Stimulated activated CD4-positive, alpha-beta T cell treated with anti-CD3 and anti-CD28 coated beads, Interleukin-12 subunit alpha, Interleukin-12 subunit beta, amount 100 ng/mL, for 4 hours (primary cell): Measurements from ENCODE around the gene TRIP12.
A peak's percentile ranks its signal among the peaks of the same experiment; 100 is the strongest.
"Not testable (repeated sequence)": the region's sequence is repeated elsewhere in the genome, so short reads cannot be mapped to it uniquely, and the experiment has no call there.

Experiments used
- DNase-seq: peaks from one replicate; pipeline ENCODE4 v3.0.0-alpha.2; 2020

Gene TRIP12

DNA sequence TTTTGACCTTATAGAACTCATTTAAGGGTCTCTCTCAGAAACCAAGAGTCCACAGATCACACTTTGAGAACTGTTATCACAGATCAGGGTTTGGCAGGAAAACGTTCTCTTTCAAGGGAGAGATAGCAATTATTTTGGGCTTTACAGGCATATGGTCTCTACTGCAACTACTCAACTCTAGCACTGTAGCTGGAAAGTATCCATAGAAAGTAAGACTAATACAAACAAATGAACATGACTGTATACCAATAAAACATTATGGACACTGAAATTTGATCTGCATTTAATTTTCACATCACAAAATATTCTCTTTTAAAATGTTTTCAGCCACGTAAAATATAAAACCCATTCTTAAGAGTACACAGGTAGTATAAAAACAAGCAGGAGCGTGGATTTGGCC is 100.5 kb downstream of the TRIP12 start:
- no peak for DNase-seq

- no peak for DNase-seq
Observed at GRCh38 chr2:229818230-229818629, 103.6 kb downstream of the TRIP12 start.

GRCh38 chr2:229815858-229816257 is 106.0 kb downstream of the TRIP12 start:
- no peak for DNase-seq

GRCh38 chr2:229815342-229815741 is 106.5 kb downstream of the TRIP12 start:
- DNase-seq, result no peak

GRCh38 chr2:229810786-229811185 is 111.0 kb downstream of the TRIP12 start:
- no peak for DNase-seq

- DNase-seq, result no peak
Observed at GRCh38 chr2:229805559-229805958, 116.2 kb downstream of the TRIP12 start.

- no peak for DNase-seq
Observed at GRCh38 chr2:229802785-229803184, 119.0 kb downstream of the TRIP12 start.

- peak; percentile 71 for DNase-seq
Observed at GRCh38 chr2:229800997-229801754, 120.6 kb downstream of the TRIP12 start.

DNA sequence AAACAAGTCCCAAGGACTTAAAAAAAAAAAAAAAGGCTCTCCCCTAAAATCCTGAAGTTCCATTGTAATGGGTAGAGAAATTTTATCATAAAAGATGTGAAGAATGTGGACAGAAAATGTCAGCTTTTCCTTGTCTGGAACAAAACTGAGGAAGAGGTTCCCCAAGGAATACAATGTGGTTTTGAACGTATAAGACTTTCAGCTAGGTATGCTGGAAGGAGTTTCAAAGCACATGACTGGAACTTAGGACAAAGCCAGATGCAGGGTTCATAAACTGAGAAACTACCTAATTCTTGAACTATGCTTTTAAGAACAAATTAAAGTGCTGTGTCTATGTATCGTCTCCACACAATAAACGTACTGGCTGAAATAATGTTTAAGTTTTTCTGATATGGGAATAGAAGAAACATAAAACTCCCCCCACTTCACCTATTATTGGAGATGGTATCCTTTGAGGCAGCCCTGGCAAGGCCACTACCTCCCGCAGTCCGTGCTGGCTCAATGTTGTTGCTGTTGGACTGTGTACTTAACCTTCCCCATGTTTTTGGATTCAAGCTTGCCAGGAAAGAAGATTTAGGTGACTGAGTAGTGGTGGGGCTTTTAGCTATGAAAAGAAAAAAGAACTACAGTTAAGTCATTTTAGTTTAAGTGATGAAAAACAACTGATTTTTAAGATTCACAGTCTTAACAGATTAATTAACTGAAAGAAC is 123.2 kb downstream of the TRIP12 start:
- no peak for DNase-seq

DNA sequence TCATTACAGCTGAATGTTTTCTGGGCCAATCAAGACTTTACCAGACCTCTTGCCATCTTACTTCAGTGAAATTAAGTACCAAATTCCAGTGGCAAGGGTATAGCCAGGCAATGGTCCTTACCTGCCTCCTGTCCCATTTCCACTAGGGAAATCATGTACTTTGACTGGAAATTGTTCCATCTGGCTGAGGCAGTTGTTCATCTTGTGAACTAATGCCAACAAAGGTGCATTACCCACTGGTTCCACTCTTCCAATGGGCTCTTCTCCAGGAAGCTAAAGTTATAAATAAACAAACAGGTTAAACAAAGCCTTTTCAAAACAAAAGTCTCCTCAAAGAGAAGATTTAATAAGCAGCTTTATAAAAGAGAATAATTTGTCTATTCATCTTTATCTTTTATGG is 126.8 kb downstream of the TRIP12 start:
- DNase-seq, result no peak

DNA sequence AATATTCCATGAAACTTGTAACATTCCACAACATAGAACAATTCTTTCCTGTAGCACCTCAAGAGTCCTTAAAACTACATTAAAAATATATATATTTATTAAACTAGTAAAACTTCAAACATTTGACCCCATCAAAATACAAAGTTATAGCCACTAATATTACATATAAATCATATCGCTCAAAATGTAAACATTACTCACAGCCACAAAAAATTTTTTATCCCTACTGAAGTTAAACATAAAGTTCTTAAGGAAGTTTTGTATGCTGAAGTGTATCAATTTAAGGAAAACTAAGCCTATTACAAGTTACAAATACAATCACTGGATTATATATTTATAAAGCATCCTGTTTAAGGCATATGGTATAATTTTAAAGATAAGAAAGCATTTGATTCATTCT is 127.2 kb downstream of the TRIP12 start:
- no peak for DNase-seq

DNA sequence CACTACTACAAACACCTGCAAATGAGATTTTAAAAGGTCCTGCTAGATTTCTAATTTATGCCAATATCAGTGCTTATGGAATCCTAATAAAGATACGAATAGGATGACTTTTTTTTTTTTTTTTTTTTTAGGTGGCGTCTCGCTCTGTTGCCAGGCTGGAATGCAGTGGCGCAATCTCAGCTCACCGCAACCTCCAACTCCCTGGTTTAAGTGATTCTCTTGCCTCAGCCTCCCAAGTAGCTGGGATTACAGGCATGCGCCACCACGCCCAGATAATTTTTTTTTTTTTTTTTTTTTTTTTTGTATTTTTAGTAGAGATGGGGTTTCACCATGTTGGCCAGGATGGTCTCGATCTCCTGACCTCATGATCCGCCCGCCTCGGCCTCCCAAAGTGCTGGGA is 135.5 kb downstream of the TRIP12 start:
- not testable (repeated sequence) for DNase-seq

DNA sequence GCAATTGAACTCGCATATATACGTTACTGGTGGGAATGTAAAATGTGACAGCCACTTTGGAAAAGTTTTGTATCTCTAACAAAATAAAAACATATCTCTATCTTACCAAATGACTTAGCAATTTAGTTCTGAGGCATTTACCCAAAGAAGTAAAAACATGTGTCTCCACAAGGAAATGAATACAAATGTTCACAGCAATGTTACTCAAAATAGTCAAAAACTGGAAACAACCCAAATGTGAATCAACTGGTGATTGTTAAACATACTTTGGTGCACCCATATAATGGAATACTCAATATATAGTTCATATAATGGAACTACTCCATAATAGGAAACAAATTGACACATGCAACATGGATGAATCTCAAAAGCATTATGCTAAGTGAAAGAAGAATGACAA is 137.0 kb downstream of the TRIP12 start:
- no peak for DNase-seq

DNA sequence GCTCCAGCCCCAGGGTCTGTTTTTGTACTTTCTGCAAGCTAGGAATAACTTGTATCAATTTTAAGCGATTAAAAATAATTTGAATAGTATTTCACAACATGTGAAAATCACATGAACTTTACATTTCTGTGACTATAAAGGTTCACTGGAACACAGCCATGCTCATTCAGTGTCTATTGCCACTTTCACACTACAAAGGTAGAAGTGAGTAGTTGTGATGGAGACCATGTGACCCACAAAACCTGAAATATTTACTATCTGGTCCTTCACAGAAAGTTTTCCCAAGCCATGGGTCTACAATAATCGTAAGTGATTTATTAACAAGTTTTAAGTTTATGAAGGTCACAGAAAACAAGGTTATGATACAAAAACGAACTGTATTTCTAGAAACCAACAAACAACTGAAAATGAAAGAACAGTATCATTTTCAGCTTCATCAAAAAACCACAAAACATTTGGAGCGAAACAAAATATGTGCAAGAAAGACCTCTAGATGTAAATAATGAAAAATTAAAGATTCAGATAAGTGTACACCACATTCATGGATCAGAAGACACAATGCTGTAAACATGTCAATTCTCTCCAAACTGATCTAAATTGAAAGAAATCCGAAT is 138.6 kb downstream of the TRIP12 start:
- no peak for DNase-seq

DNA sequence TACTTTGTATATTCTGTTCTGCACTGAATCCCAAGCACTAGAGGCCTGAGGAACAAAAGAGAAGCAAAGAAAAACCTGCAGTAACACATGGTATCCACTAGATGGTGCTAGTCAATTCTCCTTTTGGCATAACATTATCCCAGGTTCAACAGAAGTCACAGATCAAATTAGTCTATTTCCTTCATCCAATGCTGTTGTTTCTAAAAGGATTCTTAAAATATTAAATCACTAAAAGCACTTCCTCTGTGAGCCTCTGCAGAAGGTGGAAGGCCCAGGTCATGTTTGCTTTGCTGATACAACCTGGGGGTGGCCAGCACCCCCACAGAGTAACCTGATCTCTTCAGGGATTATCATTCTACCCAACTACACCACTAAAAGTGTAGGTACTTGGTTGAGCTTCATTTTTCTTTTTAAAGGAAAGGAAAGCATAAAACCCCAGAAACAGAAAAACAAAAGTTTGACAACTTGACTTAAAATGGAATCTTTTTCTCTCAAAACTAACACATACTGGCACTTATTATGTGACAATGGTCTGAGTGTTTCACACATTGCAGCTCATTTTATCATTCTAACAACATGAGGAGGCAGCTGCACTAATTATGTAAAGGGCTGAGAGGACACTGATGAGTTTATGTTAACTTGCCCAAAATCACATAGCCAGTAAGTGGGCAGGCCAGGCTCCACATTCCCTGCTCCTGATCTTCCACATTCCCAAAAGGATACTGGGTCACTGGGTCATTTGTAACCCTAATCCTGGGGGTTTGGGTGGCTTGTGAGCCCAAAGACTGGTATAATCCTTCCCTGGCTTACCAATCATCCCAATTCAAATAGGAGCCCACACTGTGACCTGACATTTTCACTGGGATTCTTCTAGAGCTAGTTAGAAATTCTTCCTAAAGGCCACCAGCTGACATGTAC is 140.7 kb downstream of the TRIP12 start:
- DNase-seq, result no peak

GRCh38 chr2:229779650-229780049 is 142.2 kb downstream of the TRIP12 start:
- no peak for DNase-seq

DNA sequence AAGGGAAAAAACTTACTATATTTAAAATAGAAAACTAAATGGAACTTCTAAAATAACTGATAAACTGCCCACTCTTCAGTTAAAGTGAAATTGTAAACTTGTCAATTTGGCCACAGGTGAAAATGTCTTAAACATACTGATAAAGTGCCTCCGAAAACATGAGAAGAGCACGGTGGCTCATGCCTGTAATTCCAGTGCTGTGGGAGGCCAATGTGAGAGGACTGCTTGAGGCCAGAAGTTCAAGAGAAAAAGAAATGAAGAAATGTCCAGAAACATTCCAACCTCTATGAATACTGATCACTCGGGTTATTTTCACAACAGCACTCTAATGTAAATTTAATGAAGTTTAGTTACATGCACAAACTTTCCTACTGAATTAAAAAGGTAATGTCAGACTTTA is 144.1 kb downstream of the TRIP12 start:
- no peak for DNase-seq

GRCh38 chr2:229775614-229776313 is 146.0 kb downstream of the TRIP12 start:
- DNase-seq, result no peak

DNA sequence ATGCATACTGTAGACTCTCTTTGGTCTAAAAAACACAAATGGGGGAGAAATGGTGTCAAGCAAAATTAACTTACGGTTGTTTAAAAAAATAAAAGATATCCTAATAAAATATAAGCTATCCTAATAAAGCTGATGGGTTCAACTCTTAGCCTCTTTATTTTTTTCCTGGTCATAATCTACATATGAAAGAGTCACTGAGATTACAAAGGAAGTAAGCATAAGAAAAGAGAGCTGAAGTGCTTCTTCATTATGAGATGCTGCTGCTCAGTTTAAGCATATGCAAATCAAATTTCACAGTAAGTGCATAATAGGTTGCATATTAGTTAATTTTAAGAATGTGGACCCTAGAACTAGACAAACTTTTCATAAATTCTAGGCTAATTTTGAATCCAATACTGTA is 147.6 kb downstream of the TRIP12 start:
- no peak for DNase-seq

GRCh38 chr2:229768235-229768634 is 153.6 kb downstream of the TRIP12 start:
- no peak for DNase-seq

GRCh38 chr2:229765721-229766120 is 156.1 kb downstream of the TRIP12 start:
- no peak for DNase-seq

DNA sequence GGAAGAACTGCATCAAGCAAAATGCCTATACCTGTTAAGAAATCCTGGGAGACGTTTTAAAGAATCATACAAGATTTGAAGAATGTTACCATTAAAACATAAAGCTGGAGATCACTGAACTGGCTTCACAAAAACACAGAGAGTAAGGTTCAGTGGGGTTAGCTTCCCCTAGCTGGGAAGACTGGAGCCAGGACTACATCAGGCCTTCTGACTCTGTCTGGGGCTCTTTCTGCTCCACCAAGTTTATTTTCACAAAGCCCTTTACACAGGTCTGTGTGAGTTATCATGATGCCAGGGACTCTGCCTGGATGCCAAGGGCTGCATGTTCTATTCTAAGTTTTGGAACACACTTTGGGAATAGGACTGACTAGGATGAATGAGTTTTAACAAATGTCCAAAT is 160.1 kb downstream of the TRIP12 start:
- no peak for DNase-seq
